Loucy (cell line): ENCODE measurements around the gene TMEM182.

ENCODE experiments used
- CTCF ChIP-seq: fragments of 200-600 bp; sonication (generic); conservative IDR thresholded peaks from 2 replicates; pipeline ENCODE4 v1.5.1; 2014; ENCODE audit warnings: mild to moderate bottlenecking, antibody characterized with exemption, low read length
- EZH2phosphoT487 ChIP-seq: fragments of 200-600 bp; IDR thresholded peaks from 2 replicates; pipeline ENCODE4 v1.6.1; 2018; ENCODE audit warnings: antibody characterized with exemption, mild to moderate bottlenecking, moderate library complexity, borderline replicate concordance

- no peak for TF ChIP-seq CTCF
- TF ChIP-seq EZH2phosphoT487, result no peak
Observed at GRCh38 chr2:102844911-102845310, 83.1 kb downstream of the TMEM182 start.
